Right atrium auricular region (tissue), 2 donors: Measurements from ENCODE around the gene VEPH1. TPM values are rescaled to one million over a fixed set of nuclear protein-coding genes. Genes with fewer than 3 reads are reported as not detected.
"Not testable (repeated sequence)": the region's sequence is repeated elsewhere in the genome, so short reads cannot be mapped to it uniquely, and the experiment has no call there.

Source experiments
- DNase-seq: peaks from one replicate; pipeline ENCODE4 v3.0.0-alpha.2; 2019; ENCODE audit warnings: low spot score
- H3K27ac ChIP-seq, 2 donors: fragments of 200-600 bp; sonication (generic); 1 replicate in 1 of 2; 2 replicates in 1 of 2; pipeline ENCODE4 v1.5.1; 2016 to 2019
- H3K27me3 ChIP-seq, 2 donors: fragments of 200-600 bp; sonication (generic); one replicate each; pipeline versions ENCODE4 v1.5.1 to v1.6.0; 2017 to 2019
- H3K36me3 ChIP-seq: fragments of 200-600 bp; sonication (generic); one replicate; pipeline ENCODE4 v1.5.1; 2016
- H3K4me1 ChIP-seq, 2 donors: fragments of 200-600 bp; sonication (generic); one replicate each; pipeline versions ENCODE4 v1.5.1 to v1.6.0; 2017 to 2019
- H3K4me3 ChIP-seq, 2 donors: fragments of 200-600 bp; sonication (generic); 1 replicate in 1 of 2; 2 replicates in 1 of 2; pipeline ENCODE4 v1.5.1; 2017 to 2019; ENCODE audit warnings: mild to moderate bottlenecking in 1 of 2, moderate library complexity in 1 of 2
- H3K9me3 ChIP-seq, 2 donors: fragments of 200-600 bp; sonication (generic); one replicate each; pipeline ENCODE4 v1.5.1; 2019
- CTCF ChIP-seq, 2 donors: fragments of 200-600 bp; sonication (generic); IDR thresholded peaks; one replicate each; pipeline ENCODE4 v1.5.1; 2019; ENCODE audit warnings: antibody characterized with exemption in 2 of 2
- total RNA-seq, 2 donors: library from RNA; depleted of rRNA; stranded (reverse); fragments of >200 nt; gene quantifications; one replicate each; pipeline ENCODE4 v1.1.0, GENCODE V29; 2016

VEPH1 gene
- total RNA-seq, 2 donors from 2014 or later: 0.48 to 0.86 TPM

- no peak overlapping the region for H3K4me3 ChIP-seq
Observed at GRCh38 chr3:157329551-157329950, 173.7 kb downstream of the VEPH1 start.

GRCh38 chr3:157327837-157328236, 175.4 kb downstream of the VEPH1 start:
- Histone ChIP-seq H3K4me1 (no peaks in the 10 kb centered on the region), H3K4me3 (no peak overlapping the region), H3K9me3 (no peaks in the 10 kb centered on the region), H3K27ac (no peak overlapping the region), H3K36me3 (no peaks in the 10 kb centered on the region), H3K27me3 (no peaks in the 10 kb centered on the region)
- no peak for DNase-seq
- TF ChIP-seq CTCF (IDR thresholded peaks at IDR 0.05): no peak

More at GRCh38 chr3:157329551-157329950, 173.7 kb downstream of the VEPH1 start:
- no peaks in the 10 kb centered on the region for H3K36me3 ChIP-seq
- no peak for DNase-seq
- H3K27me3 ChIP-seq: no peaks in the 10 kb centered on the region
- no peak for TF ChIP-seq CTCF (IDR thresholded peaks at IDR 0.05)
- no peak overlapping the region for H3K27ac ChIP-seq
- no peaks in the 10 kb centered on the region for H3K9me3 ChIP-seq
- no peaks in the 10 kb centered on the region for H3K4me1 ChIP-seq

GRCh38 chr3:157327018-157327417, 176.2 kb downstream of the VEPH1 start:
- no peaks in the 10 kb centered on the region for H3K9me3 ChIP-seq
- no peaks in the 10 kb centered on the region for H3K36me3 ChIP-seq
- no peaks in the 10 kb centered on the region for H3K27me3 ChIP-seq
- DNase-seq: no peak
- no peak for TF ChIP-seq CTCF (IDR thresholded peaks at IDR 0.05)
- no peak overlapping the region for H3K27ac ChIP-seq
- no peaks in the 10 kb centered on the region for H3K4me1 ChIP-seq
- no peak overlapping the region for H3K4me3 ChIP-seq

- H3K27me3 ChIP-seq, DNase-seq, H3K4me1 ChIP-seq: not testable (repeated sequence)
Observed at GRCh38 chr3:157324869-157325268, 178.3 kb downstream of the VEPH1 start.

GRCh38 chr3:157323360-157323759, 179.9 kb downstream of the VEPH1 start:
- no peaks in the 10 kb centered on the region for H3K9me3 ChIP-seq
- H3K27me3 ChIP-seq: no peaks in the 10 kb centered on the region
- no peak for TF ChIP-seq CTCF (IDR thresholded peaks at IDR 0.05)
- no peak overlapping the region for H3K27ac ChIP-seq
- H3K36me3 ChIP-seq: no peaks in the 10 kb centered on the region
- no peaks in the 10 kb centered on the region for H3K4me1 ChIP-seq
- no peak for DNase-seq
- no peak overlapping the region for H3K4me3 ChIP-seq

More at GRCh38 chr3:157324869-157325268, 178.3 kb downstream of the VEPH1 start:
- H3K27ac ChIP-seq, H3K4me3 ChIP-seq, H3K36me3 ChIP-seq, H3K9me3 ChIP-seq: not testable (repeated sequence)

GRCh38 chr3:157319672-157320071, 183.5 kb downstream of the VEPH1 start:
- Histone ChIP-seq H3K27ac (no peak overlapping the region), H3K9me3 (no peaks in the 10 kb centered on the region), H3K27me3 (no peaks in the 10 kb centered on the region), H3K36me3 (no peaks in the 10 kb centered on the region), H3K4me1 (no peaks in the 10 kb centered on the region), H3K4me3 (no peak overlapping the region)
- TF ChIP-seq CTCF (IDR thresholded peaks at IDR 0.05): no peak
- no peak for DNase-seq
